ENCODE measurements around the gene KCMF1. TPM values are rescaled to one million over a fixed set of nuclear protein-coding genes. Genes with fewer than 3 reads are reported as not detected.

The KCMF1 gene
- total RNA-seq = 10 to 100 TPM; 56.7 to 62.5 (median 60.3) TPM
- 43.3 TPM for total RNA-seq (2013)
- total RNA-seq = 43.9 to 138 (median 67.4) reads per million in 29 experiments

DNA sequence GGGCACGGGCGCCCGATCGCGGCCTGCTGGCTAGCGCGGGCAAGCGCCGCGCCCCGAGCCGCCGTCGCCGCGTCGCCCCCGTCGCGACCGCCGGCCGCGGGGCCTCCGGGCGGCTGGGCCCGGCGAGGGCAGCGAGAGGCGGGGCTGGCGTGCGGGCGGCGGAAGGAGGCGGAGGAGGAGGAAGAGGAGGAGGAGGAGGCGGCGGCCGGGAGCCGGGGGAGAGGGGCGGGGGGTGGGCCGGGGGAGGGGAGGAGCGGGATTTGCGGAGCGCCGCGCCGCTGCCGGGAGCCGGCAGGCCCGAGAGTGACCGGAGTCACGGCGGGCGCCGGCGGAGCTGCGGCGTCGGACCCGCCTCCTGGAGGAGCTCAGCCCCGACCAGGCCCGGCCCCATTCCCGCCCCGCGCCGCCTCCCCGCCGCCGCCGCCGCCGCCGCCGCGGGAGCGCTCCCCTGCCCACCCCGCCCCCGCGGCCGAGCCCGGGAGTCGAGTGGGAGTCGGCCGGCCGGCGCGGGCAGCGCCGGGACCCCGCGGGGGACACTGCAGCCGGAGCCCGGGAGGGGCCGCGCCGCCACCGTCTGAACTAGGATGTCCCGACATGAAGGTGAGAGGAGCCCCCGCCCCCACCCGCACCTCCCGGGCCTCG, at the start of gene KCMF1:
KCMF1 (plus strand) TSS at position 294 of the 642 bp plus-strand sequence; CDS start at position 585, 291 bp downstream.
- ATAC-seq (replicated peaks in 1 of 4) = peak; percentile 63 to 67 (median 63)
- CTCF ChIA-PET = interaction anchor here in 1 of 2 donors (0.6 to 2.6 kb wide), 4 partner anchors 24 to 46 kb away, joined by 3 to 14 read pairs (median 8); no protein-coding TSS in a partner anchor

DNA sequence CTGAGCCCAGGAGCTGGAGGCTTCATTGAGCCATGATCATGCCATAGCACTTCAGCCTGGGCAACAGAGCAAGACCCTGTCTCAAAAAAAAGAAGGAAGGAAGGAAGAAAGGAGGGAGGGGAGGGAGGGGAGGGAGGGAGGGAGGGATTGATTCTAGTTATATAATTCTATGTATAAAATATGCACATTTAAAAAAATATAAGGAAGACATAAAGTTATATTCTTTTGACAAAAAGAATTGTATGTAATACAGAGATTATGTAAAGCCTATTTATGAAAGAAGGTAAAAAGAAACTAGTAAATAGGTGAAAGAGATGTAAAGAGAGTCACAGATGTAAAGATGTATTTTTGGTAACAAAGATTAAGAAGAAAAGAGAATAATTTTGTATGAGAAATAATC, 48.0 kb upstream of the KCMF1 start:
- H3K4me3 ChIP-seq (ENCODE audit: control insufficient read depth in 1 of 2, extremely low read depth in 1 of 2, low read length in 1 of 2) = no peak overlapping the region
- Mint-ChIP-seq H3K4me3 (no peak overlapping the region), H3K9me3 (no peaks in the 10 kb centered on the region), H3K27ac (peak overlapping the region; percentile 44 to 75), H3K36me3 (no peaks in the 10 kb centered on the region), H3K4me1 (peaks cover 59 to 69% (median 60%) of the 10 kb centered on the region in 3 donors), H3K27me3 (no peaks in the 10 kb centered on the region)
- H3K9me3 ChIP-seq = no peaks in the 10 kb centered on the region
- ATAC-seq (replicated peaks in 1 of 4) = no peak
- no peak for DNase-seq
- no peaks in the 10 kb centered on the region for H3K36me3 ChIP-seq (ENCODE audit: control insufficient read depth in 2 of 2, extremely low read depth in 1 of 2, insufficient read depth in 1 of 2, low read length in 1 of 2)
- ChIA-PET CTCF (interaction anchor here (0.6 to 1.0 kb wide), 5 partner anchors 13 to 1263 kb away, joined by 3 to 5 read pairs (median 4); no protein-coding TSS in a partner anchor), POLR2A (no interaction called here)
- H3K27me3 ChIP-seq (replicated peaks in 1 of 2; ENCODE audit: control insufficient read depth in 2 of 2, extremely low read depth in 1 of 2, insufficient read depth in 2 of 2, low read length in 1 of 2) = no peaks in the 10 kb centered on the region
- H3K27ac ChIP-seq (ENCODE audit: low read length) = no peak overlapping the region
- peaks cover 34 to 65% of the 10 kb centered on the region in 2 experiments for H3K4me1 ChIP-seq (ENCODE audit: control insufficient read depth in 1 of 2, extremely low read depth in 1 of 2, insufficient read depth in 2 of 2, low read length in 2 of 2)

More for the DNA sequence above, at the start of gene KCMF1:
- Histone ChIP-seq H3K36me3 (ENCODE audit: control insufficient read depth in 2 of 2, extremely low read depth in 1 of 2, insufficient read depth in 1 of 2, low read length in 1 of 2) (peaks cover 0 to 9% of the 10 kb centered on the region in 2 donors), H3K27ac (ENCODE audit: low read length) (peak within 1 kb of the TSS; percentile 90), H3K9me3 (no peaks in the 10 kb centered on the region), H3K27me3 (replicated peaks in 1 of 2; ENCODE audit: control insufficient read depth in 2 of 2, extremely low read depth in 1 of 2, insufficient read depth in 2 of 2, low read length in 1 of 2) (no peaks in the 10 kb centered on the region), H3K4me1 (ENCODE audit: control insufficient read depth in 1 of 2, extremely low read depth in 1 of 2, insufficient read depth in 2 of 2, low read length in 2 of 2) (peaks cover 26 to 34% of the 10 kb centered on the region in 2 experiments), H3K4me3 (ENCODE audit: control insufficient read depth in 1 of 2, extremely low read depth in 1 of 2, low read length in 1 of 2) (peak within 1 kb of the TSS; percentile 95 to 99)
- H3K36me3 Mint-ChIP-seq = peaks cover 7% of the 10 kb centered on the region
- H3K27me3 Mint-ChIP-seq = no peaks in the 10 kb centered on the region
- peak in 34 of 35 experiments; percentile 20 to 75 (median 52) for DNase-seq
- peak within 1 kb of the TSS; percentile 98 to 99 (median 99) for H3K4me3 Mint-ChIP-seq
- peaks cover 59 to 65% (median 64%) of the 10 kb centered on the region in 3 donors for H3K4me1 Mint-ChIP-seq
- POLR2A ChIA-PET = interaction anchor here in 1 of 2 donors (0.6 to 0.7 kb wide), 3 partner anchors 31 to 444 kb away, joined by 3 to 4 read pairs (median 3); no protein-coding TSS in a partner anchor
- H3K27ac Mint-ChIP-seq = peak within 1 kb of the TSS; percentile 98 to 99
- H3K9me3 Mint-ChIP-seq = no peaks in the 10 kb centered on the region
- WGBS (ENCODE audit: insufficient coverage) = 0% methylated on average over 62 of the region's 102 CpGs

DNA sequence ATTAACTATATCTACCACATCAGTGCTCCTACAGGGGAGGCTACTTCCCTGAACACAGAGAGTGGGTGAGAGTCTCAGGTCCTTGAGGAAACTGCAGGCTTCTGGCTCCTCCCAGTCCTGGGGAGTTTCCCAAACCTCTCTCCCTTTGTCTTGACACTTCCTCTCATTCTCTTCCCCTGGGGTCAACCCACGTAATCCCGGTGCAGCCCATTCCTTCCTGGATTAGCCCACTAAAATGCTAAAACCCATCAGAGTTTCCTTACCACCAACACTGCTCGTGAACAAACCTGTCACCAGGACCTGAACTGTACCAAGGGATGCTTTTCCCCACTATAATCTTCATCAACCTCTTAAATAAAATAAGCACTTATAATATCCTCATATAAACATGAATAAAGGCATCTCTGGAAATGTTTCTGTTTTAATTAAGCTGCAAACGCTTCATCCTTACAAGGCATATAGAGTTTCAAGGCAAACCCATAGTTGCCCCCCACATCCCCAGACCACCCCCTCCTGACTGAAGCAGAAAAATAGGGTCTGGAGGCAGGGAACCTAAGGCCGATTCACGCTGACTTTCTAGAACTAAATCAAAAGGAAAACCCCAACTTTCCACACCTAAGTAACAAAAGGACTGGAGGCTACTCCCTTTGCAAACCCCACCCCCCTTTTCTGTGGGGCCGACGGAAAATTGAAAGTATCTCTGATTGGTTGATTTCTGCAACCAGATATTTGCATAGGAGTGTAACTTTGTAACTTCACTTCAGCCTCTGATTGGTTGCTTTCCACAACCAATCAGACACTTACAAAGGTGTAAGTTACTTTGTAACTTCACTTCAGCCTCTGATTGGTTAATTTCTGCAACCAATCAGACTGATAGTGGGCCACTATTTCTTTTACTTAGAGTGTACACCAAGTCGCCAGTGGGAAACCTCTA, 46.5 kb upstream of the KCMF1 start:
- CTCF ChIA-PET = interaction anchor here (0.5 to 2.9 kb wide), 28 partner anchors 12 to 463 kb away, joined by 3 to 50 read pairs (median 6); partner anchors contain the start of genes TMSB10 (in 2 of the 2) and TRABD2A (in 1 of the 2)
- H3K36me3 ChIP-seq (ENCODE audit: control insufficient read depth in 2 of 2, extremely low read depth in 1 of 2, insufficient read depth in 1 of 2, low read length in 1 of 2) = no peaks in the 10 kb centered on the region
- ATAC-seq (replicated peaks in 1 of 4) (peak in 2 of 4 experiments; percentile 5 to 17), DNase-seq (peak in 23 of 35 experiments; percentile 23 to 67 (median 41))
- peaks cover 27 to 63% of the 10 kb centered on the region in 2 experiments for H3K4me1 ChIP-seq (ENCODE audit: control insufficient read depth in 1 of 2, extremely low read depth in 1 of 2, insufficient read depth in 2 of 2, low read length in 2 of 2)
- no peaks in the 10 kb centered on the region for H3K9me3 ChIP-seq
- Mint-ChIP-seq H3K36me3 (no peaks in the 10 kb centered on the region), H3K4me3 (peak overlapping the region; percentile 34 to 91 (median 51)), H3K27me3 (no peaks in the 10 kb centered on the region), H3K9me3 (no peaks in the 10 kb centered on the region), H3K27ac (peak overlapping the region; percentile 95 to 97), H3K4me1 (peaks cover 45 to 58% (median 48%) of the 10 kb centered on the region in 3 donors)
- WGBS (ENCODE audit: insufficient coverage) = 26% methylated on average over 3 of the region's 9 CpGs
- POLR2A ChIA-PET = interaction anchor here (0.6 to 2.0 kb wide), 4 partner anchors 12 to 963 kb away, joined by 4 to 9 read pairs (median 4); partner anchors contain the start of gene TMSB10 (in 1 of the 2)
- no peak overlapping the region for H3K4me3 ChIP-seq (ENCODE audit: control insufficient read depth in 1 of 2, extremely low read depth in 1 of 2, low read length in 1 of 2)
- H3K27me3 ChIP-seq (replicated peaks in 1 of 2; ENCODE audit: control insufficient read depth in 2 of 2, extremely low read depth in 1 of 2, insufficient read depth in 2 of 2, low read length in 1 of 2) = no peaks in the 10 kb centered on the region
- peak overlapping the region; percentile 62 for H3K27ac ChIP-seq (ENCODE audit: low read length)

DNA sequence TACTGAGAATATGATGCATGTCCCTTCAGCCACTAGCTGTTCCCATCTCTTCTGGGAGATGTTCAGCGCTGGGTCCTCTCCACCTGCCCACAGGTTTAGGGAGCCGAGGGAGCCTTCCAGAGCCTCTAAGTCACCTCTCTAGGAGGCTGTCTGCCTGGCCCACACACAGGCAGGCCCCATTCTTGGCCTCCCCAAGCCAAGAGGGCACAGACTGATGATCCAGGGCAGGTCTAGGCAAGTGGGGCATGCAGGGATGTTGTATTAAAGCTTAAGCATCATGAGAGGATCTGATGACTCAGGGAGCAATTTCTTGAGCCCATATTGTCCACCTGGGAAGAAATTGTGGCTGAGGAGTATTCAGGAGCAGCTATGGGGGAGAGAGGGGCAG, 45.6 kb upstream of the KCMF1 start:
- no peak overlapping the region for H3K4me3 ChIP-seq (ENCODE audit: control insufficient read depth in 1 of 2, extremely low read depth in 1 of 2, low read length in 1 of 2)
- POLR2A ChIA-PET = interaction anchor here (1.0 to 2.0 kb wide), 4 partner anchors 13 to 48 kb away, joined by 4 to 15 read pairs (median 6); partner anchors contain the start of gene TMSB10 (in 1 of the 2)
- H3K4me1 Mint-ChIP-seq = peaks cover 36 to 54% (median 42%) of the 10 kb centered on the region in 3 donors

DNA sequence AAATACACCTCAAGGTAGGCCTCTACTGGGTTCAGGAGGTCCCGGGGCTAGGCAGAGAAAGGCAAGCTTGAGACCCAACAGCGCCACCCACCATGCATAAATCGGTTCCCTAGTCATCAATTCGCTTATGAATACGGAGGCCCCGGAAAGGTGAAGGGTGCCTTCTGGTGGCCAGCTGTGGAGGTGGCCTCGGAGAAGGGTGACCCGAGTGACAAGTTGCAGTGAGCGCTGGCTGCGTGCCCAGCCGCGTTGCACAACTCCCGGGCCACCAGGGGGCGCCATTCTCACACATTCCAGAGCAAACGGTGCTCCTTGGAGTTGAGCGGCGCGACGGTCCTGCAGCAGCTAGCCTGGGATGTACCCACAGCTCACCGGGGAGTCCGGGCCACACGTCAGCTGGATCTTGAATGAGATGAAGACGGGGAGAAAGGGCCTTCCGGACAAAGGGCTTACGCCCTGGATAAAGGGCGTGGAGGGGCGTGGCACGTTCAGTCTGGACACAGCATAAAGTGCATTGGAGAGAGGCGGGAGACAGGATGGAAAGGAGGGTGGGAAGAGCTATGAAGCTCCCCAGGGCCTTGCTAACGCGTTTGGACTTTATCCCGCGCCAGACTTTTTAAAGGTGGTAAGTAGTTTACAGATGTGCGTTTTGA, 45.1 kb upstream of the KCMF1 start:
- Mint-ChIP-seq H3K36me3 (no peaks in the 10 kb centered on the region), H3K4me1 (peaks cover 34 to 52% (median 40%) of the 10 kb centered on the region in 3 donors), H3K4me3 (peak overlapping the region; percentile 91 to 97 (median 92)), H3K27me3 (no peaks in the 10 kb centered on the region), H3K27ac (peak overlapping the region; percentile 95 to 97), H3K9me3 (no peaks in the 10 kb centered on the region)
- ATAC-seq (replicated peaks in 1 of 4) = peak; percentile 78 to 81 (median 79)
- no peaks in the 10 kb centered on the region for H3K9me3 ChIP-seq
- peak overlapping the region; percentile 54 for H3K27ac ChIP-seq (ENCODE audit: low read length)
- ChIA-PET POLR2A (interaction anchor here (0.5 to 2.0 kb wide), 9 partner anchors 12 to 211 kb away, joined by 3 to 15 read pairs (median 4); partner anchors contain the start of gene TMSB10 (in 1 of the 2)), CTCF (interaction anchor here (0.5 to 2.9 kb wide), 73 partner anchors 10 to 472 kb away, joined by 3 to 50 read pairs (median 4); partner anchors contain the start of genes TMSB10 (in 2 of the 2), SUCLG1 (in 1 of the 2) and TRABD2A (in 1 of the 2))
- H3K27me3 ChIP-seq (replicated peaks in 1 of 2; ENCODE audit: control insufficient read depth in 2 of 2, extremely low read depth in 1 of 2, insufficient read depth in 2 of 2, low read length in 1 of 2) = no peaks in the 10 kb centered on the region
- H3K4me3 ChIP-seq (ENCODE audit: control insufficient read depth in 1 of 2, extremely low read depth in 1 of 2, low read length in 1 of 2) = peak overlapping the region; percentile 61 to 77
- 1% methylated on average over 26 of the region's 34 CpGs for WGBS (ENCODE audit: insufficient coverage)
- DNase-seq = peak; percentile 91 to 100 (median 96)
- H3K36me3 ChIP-seq (ENCODE audit: control insufficient read depth in 2 of 2, extremely low read depth in 1 of 2, insufficient read depth in 1 of 2, low read length in 1 of 2) = no peaks in the 10 kb centered on the region
- peaks cover 15 to 55% of the 10 kb centered on the region in 2 experiments for H3K4me1 ChIP-seq (ENCODE audit: control insufficient read depth in 1 of 2, extremely low read depth in 1 of 2, insufficient read depth in 2 of 2, low read length in 2 of 2)

More for the DNA sequence above, 45.6 kb upstream of the KCMF1 start:
- H3K9me3 ChIP-seq = no peaks in the 10 kb centered on the region
- DNase-seq (no peak), ATAC-seq (replicated peaks in 1 of 4) (peak; percentile 3 to 13 (median 4))
- no peaks in the 10 kb centered on the region for H3K9me3 Mint-ChIP-seq
- H3K4me3 Mint-ChIP-seq = peak overlapping the region; percentile 91 to 97 (median 92)
- H3K36me3 ChIP-seq (ENCODE audit: control insufficient read depth in 2 of 2, extremely low read depth in 1 of 2, insufficient read depth in 1 of 2, low read length in 1 of 2) = no peaks in the 10 kb centered on the region
- CTCF ChIA-PET = interaction anchor here (0.5 to 2.9 kb wide), 55 partner anchors 10 to 471 kb away, joined by 3 to 50 read pairs (median 5); partner anchors contain the start of genes TMSB10 (in 2 of the 2), SUCLG1 (in 1 of the 2) and TRABD2A (in 1 of the 2)
- H3K4me1 ChIP-seq (ENCODE audit: control insufficient read depth in 1 of 2, extremely low read depth in 1 of 2, insufficient read depth in 2 of 2, low read length in 2 of 2) = peaks cover 18 to 58% of the 10 kb centered on the region in 2 experiments
- no peaks in the 10 kb centered on the region for H3K27me3 Mint-ChIP-seq
- H3K27me3 ChIP-seq (replicated peaks in 1 of 2; ENCODE audit: control insufficient read depth in 2 of 2, extremely low read depth in 1 of 2, insufficient read depth in 2 of 2, low read length in 1 of 2) = no peaks in the 10 kb centered on the region
- H3K27ac Mint-ChIP-seq = peak overlapping the region; percentile 95 to 97
- 100% methylated on average over 2 of the region's 2 CpGs for WGBS (ENCODE audit: insufficient coverage)
- H3K27ac ChIP-seq (ENCODE audit: low read length) = peak overlapping the region; percentile 54
- H3K36me3 Mint-ChIP-seq = no peaks in the 10 kb centered on the region

Measured in T-cell (primary cell).